IPS-NIHi7 (cell line): Measurements from ENCODE around the gene KLHL3.
"Not testable (repeated sequence)": the region's sequence is repeated elsewhere in the genome, so short reads cannot be mapped to it uniquely, and the experiment has no call there.

Source experiments
- DNase-seq: peaks from one replicate; pipeline ENCODE4 v3.0.0; 2012; ENCODE audit warnings: mixed read lengths; ENCODE audit errors: extremely low spot score

KLHL3 gene

DNA sequence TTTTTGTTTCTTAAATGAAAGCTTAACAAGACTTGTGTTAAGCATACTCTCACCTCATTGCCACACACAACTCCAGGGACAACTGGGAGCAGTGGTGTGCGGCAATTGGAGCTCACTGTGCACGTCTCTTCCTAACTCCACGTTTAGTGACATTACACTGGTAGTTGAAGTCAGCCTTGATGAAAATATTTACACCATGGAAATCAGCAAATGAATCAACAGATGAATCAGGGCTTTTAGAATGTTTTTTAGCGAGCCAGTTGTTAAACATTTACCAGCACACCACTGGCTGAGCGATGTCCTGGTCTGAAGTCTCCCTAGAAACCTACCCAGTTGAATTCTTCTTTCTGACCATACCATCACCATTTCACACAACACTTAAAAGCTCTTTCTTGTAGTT, 67.3 kb downstream of the KLHL3 start:
- no peak for DNase-seq

DNA sequence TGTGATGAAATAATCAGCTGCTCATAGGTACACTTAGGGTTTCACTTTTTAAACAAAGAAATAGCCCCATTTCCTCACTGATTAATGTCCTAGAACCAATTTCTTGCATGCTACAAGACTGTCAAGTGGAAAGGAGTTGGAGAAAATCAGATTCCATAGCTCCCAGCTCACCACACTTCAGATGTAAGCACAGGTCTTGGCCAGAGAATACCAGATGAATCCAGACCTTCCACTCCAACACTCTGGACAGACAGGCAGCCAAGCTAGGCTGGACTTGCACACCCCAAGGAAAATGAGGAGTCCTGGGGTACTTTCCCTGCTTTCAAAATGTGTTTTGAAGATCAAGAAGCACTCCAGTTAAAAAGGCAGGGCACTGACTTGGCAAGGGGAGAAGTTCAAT, 68.5 kb downstream of the KLHL3 start:
- DNase-seq = no peak

DNA sequence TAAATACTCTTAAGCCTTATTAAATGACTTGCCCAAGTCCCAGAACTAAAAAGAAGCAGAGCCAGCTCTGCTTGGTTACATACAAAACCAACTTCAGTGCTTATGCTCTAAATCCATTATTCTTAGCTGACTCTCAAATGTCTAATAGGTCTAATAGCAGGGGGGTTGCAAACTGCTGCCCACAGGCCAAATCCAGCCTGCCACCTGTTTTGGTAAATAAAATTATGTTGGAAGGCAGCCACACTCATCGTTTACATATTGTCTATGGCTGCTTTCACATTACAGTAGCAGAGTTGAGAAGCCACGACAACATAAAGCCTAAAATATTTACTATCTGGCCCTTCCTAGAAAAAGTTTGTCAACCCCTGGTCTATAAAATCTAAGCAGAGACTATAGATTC, 69.0 kb downstream of the KLHL3 start:
- DNase-seq = no peak

DNA sequence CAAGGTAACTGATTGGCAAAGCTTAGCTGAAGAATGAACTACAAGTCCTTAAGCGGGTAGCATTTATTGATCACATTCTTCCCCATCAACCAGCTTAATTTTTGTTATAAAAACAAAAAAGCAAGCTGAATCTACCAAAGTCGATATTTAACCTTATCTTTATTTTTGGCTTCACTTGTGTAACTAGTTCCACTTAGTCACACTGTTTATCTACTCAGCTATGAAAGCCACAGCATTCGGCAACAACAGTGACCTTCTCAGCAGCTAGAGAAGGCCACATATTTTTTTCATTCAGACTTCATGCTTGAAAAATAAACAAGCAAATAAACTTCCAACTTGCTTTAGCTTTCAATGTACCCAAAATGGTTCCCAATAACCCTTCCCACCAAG, 69.4 kb downstream of the KLHL3 start:
- DNase-seq = no peak

DNA sequence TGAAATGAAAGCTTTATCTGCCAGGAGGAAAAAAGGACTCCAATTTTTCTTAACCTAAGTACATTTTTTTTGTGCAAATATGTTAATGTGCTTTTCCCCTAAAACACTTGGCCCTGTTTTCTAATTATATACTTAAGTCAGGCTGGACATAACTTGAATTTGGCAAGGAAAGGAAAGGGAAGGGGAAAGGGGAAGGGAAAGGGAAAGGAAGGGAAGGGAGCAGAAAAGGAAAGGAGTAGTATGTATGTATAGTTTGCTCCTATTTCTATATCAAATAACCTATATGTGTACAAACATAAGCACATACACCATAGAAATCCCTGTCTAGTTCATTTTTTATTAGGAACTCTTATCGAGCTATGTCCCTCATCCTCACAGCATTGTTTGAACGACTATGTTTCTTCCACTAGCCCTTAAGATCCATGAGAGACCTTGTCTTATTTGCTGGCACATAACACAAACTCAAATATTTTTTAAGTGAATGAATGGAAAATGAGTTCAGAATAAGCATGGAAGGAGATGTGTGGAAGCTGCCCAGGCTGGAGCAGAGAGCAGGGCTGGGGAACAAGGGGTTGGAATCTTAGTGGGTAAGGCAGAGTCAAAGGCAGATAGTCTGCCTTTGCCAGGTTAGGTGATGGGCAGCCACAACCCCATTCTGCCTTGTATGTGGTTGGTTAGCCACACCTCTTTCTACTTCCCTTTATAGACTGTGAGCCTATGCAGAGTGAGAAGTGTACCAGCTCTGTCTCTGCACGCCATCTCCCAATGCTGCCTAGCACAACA, 70.0 kb downstream of the KLHL3 start:
- no peak for DNase-seq

DNA sequence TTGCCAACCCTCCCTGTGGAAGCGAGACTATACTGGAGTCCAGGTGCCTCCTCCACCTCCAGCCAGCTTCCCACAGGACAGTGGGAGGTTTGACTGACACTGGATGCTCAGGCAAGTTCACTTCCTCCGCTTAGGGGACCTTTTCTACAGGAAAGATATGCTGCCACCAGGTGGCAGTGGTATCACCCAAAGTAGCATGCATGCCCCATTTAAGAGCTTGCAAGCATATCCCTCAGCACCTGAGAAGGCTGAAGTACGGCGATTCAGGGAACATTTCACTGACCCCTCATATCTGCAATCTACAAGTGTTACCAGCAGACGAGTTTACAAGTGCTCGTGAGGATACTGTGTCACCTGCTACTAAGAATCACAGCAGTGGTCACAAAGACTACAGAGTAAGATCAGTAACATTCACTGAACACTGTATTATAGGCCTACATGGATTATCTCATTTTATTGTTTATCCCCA, 75.5 kb downstream of the KLHL3 start:
- peak; percentile 89 for DNase-seq

DNA sequence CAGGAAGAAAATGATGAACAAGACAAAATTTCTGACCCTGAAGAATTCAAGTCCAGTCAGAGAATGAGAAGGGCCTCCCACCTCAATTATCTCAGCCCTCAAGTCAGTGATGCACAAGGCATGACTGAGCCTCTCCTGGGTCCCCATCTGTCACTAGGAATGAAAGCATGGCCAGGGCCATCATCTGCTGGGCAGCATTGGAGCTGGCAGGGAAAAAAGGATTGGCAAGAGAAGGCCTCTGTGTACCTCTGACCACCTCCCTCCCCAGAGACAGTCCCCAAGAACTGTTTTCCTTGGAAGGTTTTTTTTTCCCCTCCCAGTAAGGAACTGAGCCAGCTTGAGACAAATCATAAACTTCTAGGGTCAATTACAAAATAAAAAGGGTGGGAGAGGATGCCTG, 76.7 kb downstream of the KLHL3 start:
- no peak for DNase-seq

DNA sequence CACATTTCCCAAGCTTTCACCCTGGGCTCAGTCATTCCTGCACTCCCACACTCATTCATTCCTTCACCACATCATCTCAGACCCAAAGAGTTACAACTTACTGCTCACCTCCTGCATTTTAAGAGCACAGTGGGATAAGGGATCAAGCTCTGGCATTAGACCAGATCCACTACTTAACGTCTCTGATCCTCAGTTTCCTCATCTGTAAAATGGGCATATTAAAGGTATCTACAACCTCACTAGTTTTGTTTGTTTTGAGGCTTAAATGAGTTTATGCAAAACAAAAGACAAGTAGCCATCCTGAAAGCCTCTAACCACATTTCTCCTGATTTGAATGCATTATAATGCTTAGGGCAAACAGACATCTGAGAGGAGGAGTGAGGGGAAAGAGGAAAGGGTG, 77.6 kb downstream of the KLHL3 start:
- no peak for DNase-seq

DNA sequence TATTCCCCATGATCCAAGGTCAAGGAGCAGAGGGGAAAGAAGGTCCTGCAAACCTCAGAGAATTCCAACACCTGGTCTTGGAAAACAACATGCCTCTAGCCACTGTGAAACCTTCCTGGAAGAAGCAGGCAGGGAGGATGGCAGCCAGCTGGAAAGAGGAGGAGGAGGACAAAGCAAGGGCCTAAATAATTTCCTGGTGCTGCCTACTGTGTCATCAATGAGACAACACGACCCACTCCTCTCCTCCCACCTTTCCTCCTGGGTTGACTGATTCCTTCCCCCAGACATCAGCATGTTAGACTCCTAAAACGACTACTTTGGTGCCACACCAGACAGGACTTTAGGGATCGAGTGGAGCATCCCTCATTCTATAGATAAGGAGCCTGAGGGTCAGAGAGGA, 78.8 kb downstream of the KLHL3 start:
- DNase-seq = no peak

DNA sequence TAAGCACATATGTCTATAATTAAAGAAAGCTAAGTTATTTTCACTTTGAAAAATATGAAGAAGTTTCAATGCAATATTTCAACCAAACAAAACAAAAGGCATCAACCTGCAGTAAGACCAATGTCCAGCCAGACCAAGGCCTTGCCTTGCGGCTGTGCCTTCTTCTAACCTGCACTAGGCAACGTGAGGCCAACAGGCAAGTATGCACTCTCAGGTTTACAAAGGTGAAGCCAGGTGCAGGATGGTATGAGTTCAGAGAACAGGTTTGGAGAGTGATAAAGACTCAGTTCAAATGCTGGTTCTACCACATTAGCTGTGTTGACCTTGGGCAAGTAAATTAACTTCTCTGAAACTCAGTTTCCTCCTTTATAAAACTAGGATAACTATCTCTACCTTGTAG, 79.3 kb downstream of the KLHL3 start:
- no peak for DNase-seq

DNA sequence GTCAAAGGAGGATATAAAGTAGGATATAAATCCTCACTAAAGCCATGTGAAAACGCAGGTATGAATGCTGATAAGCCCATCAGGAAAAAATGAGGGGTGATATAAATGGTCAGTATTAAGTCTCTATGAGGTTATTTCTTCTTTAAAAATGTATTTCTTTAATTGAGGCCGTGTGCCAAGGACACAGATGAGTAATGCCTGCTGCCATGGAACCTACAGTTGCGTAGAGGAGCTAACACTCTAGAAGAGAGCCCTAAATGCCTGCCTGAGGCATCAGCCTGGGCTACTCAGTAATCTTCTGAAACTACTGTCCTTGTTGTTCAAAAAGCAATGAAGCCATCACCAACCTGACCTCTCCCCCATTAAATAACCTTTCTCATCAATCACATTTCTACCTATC, 84.9 kb downstream of the KLHL3 start:
- DNase-seq = no peak

DNA sequence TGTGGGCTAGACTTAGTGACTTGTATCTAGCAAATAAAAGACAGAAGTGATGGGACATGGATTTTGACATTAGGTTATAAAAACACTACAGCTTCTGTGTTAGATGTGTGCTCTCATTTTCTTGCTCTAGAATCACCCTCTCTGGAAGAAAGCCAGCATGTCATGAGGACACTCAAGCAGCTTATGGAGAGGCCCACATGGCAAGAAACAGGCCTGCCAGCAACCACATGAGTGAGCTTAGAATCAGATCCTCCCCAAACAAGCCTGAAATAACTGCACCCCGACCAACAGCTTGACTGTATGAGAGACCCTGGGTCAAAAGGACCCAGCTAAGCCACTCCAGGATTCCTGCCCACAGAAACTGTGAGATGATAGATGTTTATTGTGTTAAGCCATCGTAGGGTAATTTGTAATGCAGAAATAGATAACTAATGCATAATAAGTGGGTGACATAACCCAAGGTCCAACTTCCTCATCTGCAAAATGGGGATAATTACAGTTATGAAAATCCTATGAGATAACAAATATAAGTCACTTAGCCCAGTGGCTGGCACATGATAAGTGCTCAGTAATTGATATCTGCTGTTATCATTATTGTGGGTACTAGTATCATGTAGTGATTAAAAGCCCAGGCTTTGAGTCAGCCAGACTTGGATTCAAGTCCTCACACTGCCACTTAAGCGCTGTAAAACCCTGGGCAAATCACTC, 86.5 kb downstream of the KLHL3 start:
- DNase-seq = no peak

DNA sequence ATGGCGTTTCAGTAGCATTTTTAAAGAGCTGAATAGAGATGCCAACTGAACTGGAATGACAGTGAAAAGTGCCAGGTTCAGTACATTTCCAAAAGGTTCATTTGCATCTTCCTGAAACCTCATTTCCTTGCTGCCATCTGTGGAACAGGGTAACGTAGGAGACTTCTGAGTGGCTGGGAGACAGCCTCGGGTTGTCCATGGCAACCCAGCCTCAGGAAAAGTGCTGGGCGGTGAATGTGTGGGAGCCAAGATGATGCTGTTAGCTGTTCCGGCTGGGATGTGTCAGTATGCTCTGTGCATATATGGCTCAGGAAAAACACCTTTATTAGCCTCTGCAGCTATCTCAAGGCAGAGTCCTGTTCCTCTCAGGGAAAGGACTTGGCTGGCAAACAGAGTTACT, 87.5 kb downstream of the KLHL3 start:
- DNase-seq = no peak

DNA sequence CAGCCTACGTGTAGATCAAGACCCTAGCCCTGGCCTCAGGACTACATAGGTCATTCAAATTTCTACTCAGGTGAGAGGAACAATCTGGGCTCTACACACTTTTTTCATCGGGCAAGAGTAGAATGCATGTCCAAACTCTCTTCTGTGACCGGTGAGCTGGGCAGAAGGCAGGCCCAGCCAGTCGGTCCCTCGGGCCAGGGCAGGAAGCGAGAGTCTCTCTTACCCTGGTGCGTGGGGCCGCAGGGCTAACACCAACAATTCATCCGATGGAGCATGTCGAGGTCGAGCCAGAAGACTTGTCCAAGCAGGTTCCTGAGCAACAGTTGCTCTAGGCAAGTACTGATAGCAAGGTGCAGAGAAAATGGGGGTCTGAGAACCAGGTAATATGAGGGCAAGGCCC, 88.5 kb downstream of the KLHL3 start:
- no peak for DNase-seq

DNA sequence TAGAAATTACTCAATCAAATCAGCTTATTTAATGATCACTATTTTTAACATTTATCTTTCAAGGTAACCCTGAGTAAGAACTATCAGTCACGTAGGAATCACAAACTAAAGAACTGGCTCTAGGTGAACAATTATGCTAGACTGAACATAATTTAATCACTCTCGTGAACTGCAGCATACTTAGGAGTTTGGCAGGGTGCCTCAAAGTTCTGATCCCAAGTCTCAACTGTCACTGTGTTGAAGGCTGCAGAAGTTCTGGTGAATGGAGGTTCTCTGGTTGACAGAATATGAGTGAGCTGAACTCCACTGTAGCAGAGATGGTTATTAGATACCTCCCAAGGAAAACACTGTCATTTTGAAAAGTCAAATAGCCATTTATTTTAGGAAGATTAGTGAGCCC, 89.1 kb downstream of the KLHL3 start:
- DNase-seq = no peak

DNA sequence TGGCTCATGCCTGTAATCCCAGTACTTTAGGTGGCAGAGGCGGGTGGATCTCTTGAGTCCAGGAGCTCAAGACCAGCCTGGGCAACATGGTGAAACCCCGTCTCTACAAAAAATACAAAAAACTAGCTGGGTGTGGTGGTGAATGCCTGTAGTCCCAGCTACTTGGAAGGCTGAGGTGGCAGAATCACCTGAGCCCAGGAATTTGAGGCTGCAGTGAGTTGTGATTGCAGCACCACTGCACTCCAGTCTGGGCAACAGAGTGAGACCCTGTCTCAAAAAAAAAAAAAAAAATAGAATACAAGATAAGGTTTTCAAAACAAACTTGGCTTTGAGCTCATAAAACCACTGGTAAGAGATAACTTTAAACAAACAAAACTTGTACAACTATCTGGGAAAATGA, 92.8 kb downstream of the KLHL3 start:
- DNase-seq = not testable (repeated sequence)

DNA sequence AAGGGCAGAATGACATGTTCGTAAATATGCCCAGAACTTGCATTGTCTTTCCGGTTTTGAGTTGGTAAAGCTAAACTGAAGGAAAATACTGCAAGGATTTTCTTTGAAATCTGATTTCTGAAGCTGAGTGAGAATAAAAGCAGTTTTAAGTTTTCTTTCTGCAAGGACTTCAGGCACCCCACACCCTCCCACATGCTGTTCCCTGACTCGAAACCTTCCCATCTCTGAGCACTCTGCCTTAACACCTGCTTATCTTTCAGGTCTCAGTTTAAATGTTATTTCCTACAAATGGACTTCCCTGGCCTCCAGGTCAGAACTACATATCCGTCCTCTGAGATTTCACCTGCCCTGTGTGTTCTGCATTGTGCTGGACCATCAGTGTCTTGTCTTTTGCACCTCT, 93.8 kb downstream of the KLHL3 start:
- no peak for DNase-seq

DNA sequence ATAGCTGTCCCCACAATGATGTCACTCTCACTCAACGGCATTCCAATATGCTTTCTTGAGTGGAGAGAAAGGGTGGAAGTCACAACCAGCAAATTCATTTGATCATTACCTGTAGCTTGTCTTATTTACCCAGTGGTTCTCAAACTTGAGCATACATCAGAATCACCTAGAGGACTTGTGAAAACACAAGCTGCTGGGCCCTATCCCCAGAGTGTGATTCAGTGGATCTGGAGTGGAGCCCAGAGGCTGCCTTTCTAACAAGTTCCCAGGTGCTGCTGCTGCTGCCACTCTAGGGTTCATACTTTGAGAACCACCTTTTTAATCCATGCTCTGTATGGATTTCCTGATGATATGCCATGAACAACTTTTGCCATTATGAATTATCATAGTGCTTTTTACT, 94.7 kb downstream of the KLHL3 start:
- no peak for DNase-seq

DNA sequence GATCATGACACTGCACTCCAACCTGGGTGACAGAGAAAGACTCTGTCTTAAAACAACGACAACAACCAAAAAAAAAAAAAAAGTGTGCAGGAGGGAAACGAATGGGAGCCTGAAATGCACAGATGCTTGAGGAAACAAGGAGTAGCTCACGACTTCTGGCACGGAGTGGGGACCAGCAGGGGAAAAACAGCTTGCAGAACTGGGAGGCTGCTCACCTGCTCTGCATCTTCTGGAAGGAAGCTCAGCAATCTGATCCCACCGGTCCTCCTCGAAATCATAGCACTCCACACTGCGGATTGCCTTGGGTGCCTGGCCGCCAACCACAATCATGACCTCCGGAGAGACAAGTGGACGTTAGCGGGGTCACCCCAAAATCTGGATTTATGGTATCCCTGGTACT, 96.2 kb downstream of the KLHL3 start:
- DNase-seq = no peak

DNA sequence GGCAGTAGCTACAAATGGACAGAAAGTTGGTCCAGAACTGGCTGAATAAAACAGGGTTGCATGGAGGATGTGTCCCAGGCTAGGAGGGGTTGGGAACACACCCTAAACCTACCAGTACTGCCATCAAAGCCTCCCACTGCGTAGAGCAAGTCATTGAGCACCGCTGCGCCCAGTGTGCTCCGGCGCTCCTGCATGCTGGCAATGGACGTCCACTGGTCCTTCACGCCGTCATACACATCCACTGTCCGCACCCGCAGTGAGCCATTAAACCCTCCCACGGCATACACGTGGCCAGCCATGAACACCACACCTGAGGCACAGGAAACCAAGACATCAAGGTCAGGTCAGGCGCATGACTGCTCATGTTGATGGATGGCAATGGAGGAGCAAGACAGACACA, 97.0 kb downstream of the KLHL3 start:
- DNase-seq = no peak

DNA sequence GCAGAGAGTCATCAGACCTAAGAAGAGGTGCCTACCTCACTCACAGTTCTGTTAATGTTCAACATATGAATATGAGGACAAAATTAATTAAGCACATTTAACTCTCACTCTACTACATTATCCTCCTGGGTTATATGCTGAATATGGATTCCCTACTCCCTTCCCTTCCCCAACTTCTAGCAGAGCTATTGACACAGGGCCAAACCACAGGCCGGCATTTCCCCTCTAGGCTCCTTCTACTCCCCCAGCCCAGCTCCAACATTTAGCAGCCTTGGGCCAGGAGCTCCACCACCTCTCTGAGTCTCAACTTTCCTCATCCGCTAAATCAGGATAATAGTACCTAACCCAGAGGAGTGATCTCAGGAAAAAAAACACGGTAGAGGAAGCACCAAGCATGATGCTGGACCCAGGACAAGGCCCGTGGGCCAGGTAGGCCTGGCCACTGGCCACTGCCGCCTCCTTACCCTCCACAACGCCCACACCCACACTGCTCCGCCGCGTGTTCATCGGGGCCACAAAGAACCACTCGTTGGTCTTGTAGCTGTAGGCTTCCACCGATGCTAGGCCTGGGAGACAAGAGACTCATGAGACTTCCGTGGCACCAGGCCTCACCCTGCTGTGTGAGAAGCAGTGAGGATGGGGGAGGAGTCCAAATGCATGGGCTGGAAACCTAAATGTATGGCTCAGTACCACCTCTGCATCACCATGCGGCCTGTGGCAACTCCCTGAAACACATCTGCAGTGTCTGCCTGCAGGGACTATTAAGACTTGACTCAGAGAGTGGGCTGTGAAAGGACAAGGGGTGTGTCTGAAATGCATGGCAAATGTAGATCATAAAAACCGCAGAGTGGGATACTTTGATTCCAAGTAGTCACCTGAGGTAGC, 98.8 kb downstream of the KLHL3 start:
- no peak for DNase-seq

DNA sequence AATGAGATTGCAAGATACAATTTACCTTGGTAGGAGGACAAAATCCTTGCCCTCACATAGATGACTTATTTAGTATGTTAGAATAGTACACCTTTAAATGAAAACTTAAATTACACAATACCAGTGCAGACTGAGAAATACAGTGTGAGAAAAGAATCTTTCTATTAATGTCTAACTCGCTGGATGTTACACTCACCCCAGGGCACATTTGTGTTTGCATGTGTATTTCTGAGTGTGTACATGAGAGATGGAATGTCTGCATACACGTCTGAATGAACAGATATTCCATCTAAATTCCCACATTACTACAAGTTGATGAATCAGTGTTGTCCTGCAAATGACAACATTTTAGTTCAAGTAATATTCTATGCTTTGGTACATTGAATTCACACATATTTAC, 99.8 kb downstream of the KLHL3 start:
- DNase-seq = no peak

DNA sequence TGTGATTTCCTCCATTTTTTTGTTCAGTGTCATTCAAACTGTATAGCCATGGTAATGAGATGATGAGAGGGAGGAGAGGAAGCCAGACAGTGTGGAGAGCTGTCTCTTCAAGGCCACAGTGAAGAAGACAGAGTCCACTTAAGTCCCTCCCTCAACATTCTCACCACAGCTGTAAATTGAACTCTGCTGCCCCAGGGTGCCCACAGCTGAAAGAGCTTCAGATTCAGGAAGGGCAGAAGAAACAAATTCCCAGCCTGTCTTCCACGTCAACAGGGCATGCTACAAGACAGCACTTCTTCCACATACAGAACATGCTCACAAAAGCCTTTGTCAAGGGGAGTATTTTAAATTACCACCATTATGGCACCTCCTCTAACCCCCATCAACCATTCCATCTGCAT, 100.4 kb downstream of the KLHL3 start:
- no peak for DNase-seq
